ENCODE results near the gene JADE1. TPM values are rescaled to one million over a fixed set of nuclear protein-coding genes. Genes with fewer than 3 reads are reported as not detected.

The JADE1 gene
- total and polyA plus RNA-seq, 2 donors (not counting 1 experiment from before 2014, with no cell fraction given): 36.2 to 49.9 TPM

- H3K36me3 ChIP-seq (ENCODE audit: control insufficient read depth, insufficient read depth, low read length): no peaks in the 10 kb centered on the region
- H3K4me2 ChIP-seq (ENCODE audit: extremely low read depth, insufficient read depth, low read length): no peak overlapping the region
- no peaks in the 10 kb centered on the region for H3K9me3 ChIP-seq (ENCODE audit: control insufficient read depth, insufficient read depth, low read depth, low read length)
- no peak overlapping the region for H3K4me3 ChIP-seq (replicated peaks in 1 of 4; ENCODE audit: control extremely low read depth in 1 of 4, insufficient read depth in 1 of 4, low read depth in 3 of 4, low read length in 4 of 4)
- no peak overlapping the region for H2AFZ ChIP-seq (ENCODE audit: low read length)
- TF ChIP-seq EZH2 (IDR thresholded peaks at IDR 0.05; ENCODE audit: low read length, missing control alignments): no peak
- no peak for TF ChIP-seq CTCF (conservative IDR thresholded peaks at IDR 0.05 in 1 of 2, IDR thresholded peaks at IDR 0.05 in 1 of 2; ENCODE audit: low read depth in 1 of 2, low read length in 2 of 2)
- H4K20me1 ChIP-seq (ENCODE audit: control insufficient read depth, extremely low read depth, insufficient read depth, low read length): no peaks in the 10 kb centered on the region
- no peaks in the 10 kb centered on the region for H3K27me3 ChIP-seq (ENCODE audit: control insufficient read depth, insufficient read depth, low read length)
- no peak overlapping the region for H3K9ac ChIP-seq (ENCODE audit: insufficient read depth, low read length)
- H3K4me1 ChIP-seq (ENCODE audit: control insufficient read depth, extremely low read depth, insufficient read depth, low read length): no peaks in the 10 kb centered on the region
- H3K79me2 ChIP-seq (ENCODE audit: control insufficient read depth, insufficient read depth, low read length): no peaks in the 10 kb centered on the region
- no peak overlapping the region for H3K27ac ChIP-seq (ENCODE audit: insufficient read depth, low read length)
- DNase-seq (ENCODE audit: low read depth in 2 of 2): no peak
These were observed 8.7 kb upstream of the JADE1 start for GRCh38 chr4:128800701-128801284.

GRCh38 chr4:128802680-128803628, 6.5 kb upstream of the JADE1 start:
- DNase-seq (ENCODE audit: low read depth in 2 of 2): no peak
- Histone ChIP-seq H3K4me2 (ENCODE audit: extremely low read depth, insufficient read depth, low read length) (no peak overlapping the region), H3K27me3 (ENCODE audit: control insufficient read depth, insufficient read depth, low read length) (no peaks in the 10 kb centered on the region), H3K4me3 (replicated peaks in 1 of 4; ENCODE audit: control extremely low read depth in 1 of 4, insufficient read depth in 1 of 4, low read depth in 3 of 4, low read length in 4 of 4) (no peak overlapping the region), H3K79me2 (ENCODE audit: control insufficient read depth, insufficient read depth, low read length) (no peaks in the 10 kb centered on the region), H3K9ac (ENCODE audit: insufficient read depth, low read length) (no peak overlapping the region), H2AFZ (ENCODE audit: low read length) (no peak overlapping the region), H3K27ac (ENCODE audit: insufficient read depth, low read length) (no peak overlapping the region), H3K36me3 (ENCODE audit: control insufficient read depth, insufficient read depth, low read length) (no peaks in the 10 kb centered on the region), H4K20me1 (ENCODE audit: control insufficient read depth, extremely low read depth, insufficient read depth, low read length) (no peaks in the 10 kb centered on the region), H3K4me1 (ENCODE audit: control insufficient read depth, extremely low read depth, insufficient read depth, low read length) (no peaks in the 10 kb centered on the region), H3K9me3 (ENCODE audit: control insufficient read depth, insufficient read depth, low read depth, low read length) (no peaks in the 10 kb centered on the region)
- TF ChIP-seq EZH2 (IDR thresholded peaks at IDR 0.05; ENCODE audit: low read length, missing control alignments): no peak

GRCh38 chr4:128803783-128804182, 5.7 kb upstream of the JADE1 start:
- H3K36me3 ChIP-seq (ENCODE audit: control insufficient read depth, insufficient read depth, low read length): no peaks in the 10 kb centered on the region
- TF ChIP-seq CTCF (conservative IDR thresholded peaks at IDR 0.05 in 1 of 2, IDR thresholded peaks at IDR 0.05 in 1 of 2; ENCODE audit: low read depth in 1 of 2, low read length in 2 of 2): no peak
- no peak for TF ChIP-seq EZH2 (IDR thresholded peaks at IDR 0.05; ENCODE audit: low read length, missing control alignments)
- H4K20me1 ChIP-seq (ENCODE audit: control insufficient read depth, extremely low read depth, insufficient read depth, low read length): no peaks in the 10 kb centered on the region
- H3K4me3 ChIP-seq (replicated peaks in 1 of 4; ENCODE audit: control extremely low read depth in 1 of 4, insufficient read depth in 1 of 4, low read depth in 3 of 4, low read length in 4 of 4): no peak overlapping the region
- no peaks in the 10 kb centered on the region for H3K27me3 ChIP-seq (ENCODE audit: control insufficient read depth, insufficient read depth, low read length)
- H3K4me1 ChIP-seq (ENCODE audit: control insufficient read depth, extremely low read depth, insufficient read depth, low read length): no peaks in the 10 kb centered on the region
- H3K27ac ChIP-seq (ENCODE audit: insufficient read depth, low read length): no peak overlapping the region
- H2AFZ ChIP-seq (ENCODE audit: low read length): no peak overlapping the region
- H3K79me2 ChIP-seq (ENCODE audit: control insufficient read depth, insufficient read depth, low read length): no peaks in the 10 kb centered on the region
- H3K9ac ChIP-seq (ENCODE audit: insufficient read depth, low read length): no peak overlapping the region
- no peak for DNase-seq (ENCODE audit: low read depth in 2 of 2)
- no peaks in the 10 kb centered on the region for H3K9me3 ChIP-seq (ENCODE audit: control insufficient read depth, insufficient read depth, low read depth, low read length)
- H3K4me2 ChIP-seq (ENCODE audit: extremely low read depth, insufficient read depth, low read length): no peak overlapping the region
